Measurements from ENCODE around the gene CMTM8.

DNA sequence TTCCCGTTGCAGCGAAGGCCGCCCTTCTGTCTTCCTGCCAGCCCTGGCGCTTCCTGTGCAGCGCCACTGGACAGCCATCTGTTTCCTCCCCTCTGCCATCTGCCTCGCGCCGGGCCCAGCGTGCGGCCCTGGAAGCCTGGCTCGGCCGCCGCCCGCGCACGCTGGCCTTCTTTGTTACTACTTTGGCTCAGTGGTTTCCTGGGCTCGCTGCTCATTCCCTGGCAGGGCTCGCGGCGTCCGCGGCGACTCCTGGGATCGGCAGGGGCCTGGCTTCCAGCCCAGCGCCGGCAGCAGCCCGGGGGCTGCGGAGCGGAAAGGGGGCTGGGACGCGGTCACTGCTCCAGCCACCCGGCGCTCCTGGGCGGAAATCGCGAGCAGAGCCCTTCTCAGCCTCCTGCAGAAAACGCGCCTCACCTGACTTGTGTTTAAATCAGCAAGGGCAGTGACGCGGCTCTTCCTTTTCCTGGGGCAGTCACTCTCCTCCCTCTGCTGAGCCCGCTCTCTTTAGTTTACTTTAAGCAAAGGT, 163.1 kb downstream of the CMTM8 start:
- peak; percentile 53 for TF ChIP-seq POLR2A (IDR thresholded peaks at IDR 0.05)
- TF ChIP-seq, protein P1, sequence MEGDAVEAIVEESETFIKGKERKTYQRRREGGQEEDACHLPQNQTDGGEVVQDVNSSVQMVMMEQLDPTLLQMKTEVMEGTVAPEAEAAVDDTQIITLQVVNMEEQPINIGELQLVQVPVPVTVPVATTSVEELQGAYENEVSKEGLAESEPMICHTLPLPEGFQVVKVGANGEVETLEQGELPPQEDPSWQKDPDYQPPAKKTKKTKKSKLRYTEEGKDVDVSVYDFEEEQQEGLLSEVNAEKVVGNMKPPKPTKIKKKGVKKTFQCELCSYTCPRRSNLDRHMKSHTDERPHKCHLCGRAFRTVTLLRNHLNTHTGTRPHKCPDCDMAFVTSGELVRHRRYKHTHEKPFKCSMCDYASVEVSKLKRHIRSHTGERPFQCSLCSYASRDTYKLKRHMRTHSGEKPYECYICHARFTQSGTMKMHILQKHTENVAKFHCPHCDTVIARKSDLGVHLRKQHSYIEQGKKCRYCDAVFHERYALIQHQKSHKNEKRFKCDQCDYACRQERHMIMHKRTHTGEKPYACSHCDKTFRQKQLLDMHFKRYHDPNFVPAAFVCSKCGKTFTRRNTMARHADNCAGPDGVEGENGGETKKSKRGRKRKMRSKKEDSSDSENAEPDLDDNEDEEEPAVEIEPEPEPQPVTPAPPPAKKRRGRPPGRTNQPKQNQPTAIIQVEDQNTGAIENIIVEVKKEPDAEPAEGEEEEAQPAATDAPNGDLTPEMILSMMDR (IDR thresholded peaks at IDR 0.05): no peak

All from right lobe of liver (tissue), 4 donors.